NK-92 treated with Interleukin-12 subunit alpha and Interleukin-12 subunit beta, amount 100 ng/mL, for 24 hours (cell line): ENCODE data around the gene SREBF1.

Experiments
- DNase-seq: peaks from one replicate; lab custom pipeline; 2025; lab: John Stamatoyannopoulos, UW

The SREBF1 gene

DNA sequence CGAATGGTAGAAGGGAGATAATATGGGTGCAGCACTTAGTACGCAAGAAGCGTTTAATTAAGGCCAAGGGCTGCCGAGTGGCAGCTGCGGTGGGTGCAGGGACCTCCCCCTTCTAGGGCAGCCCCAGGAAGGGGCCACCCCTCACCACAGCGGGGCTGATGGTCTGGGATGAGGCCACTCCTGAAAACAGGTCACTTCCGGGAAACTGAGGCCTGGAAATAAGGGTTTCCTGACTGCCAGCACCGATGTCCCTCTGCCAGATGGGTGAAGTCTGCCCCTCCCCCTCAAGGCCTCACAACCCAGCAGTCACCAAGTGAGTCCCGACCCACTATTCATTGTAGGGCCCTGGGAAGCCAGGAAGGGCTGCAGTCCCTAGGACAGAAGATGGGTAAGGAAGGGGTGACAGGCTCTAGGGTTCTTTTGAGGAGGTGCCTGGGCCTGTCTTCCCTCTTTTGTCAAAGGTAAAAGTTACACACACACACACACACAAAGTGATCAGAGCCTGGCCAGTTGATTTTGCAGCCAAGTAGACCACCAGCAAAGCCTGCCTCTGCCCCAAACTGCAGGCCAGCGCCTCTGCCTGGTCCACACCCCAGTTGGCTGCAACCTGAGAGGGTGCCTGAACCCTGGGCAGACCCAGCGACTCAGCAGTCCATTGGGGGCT, 12.5 kb downstream of the SREBF1 start:
- no peak for DNase-seq

DNA sequence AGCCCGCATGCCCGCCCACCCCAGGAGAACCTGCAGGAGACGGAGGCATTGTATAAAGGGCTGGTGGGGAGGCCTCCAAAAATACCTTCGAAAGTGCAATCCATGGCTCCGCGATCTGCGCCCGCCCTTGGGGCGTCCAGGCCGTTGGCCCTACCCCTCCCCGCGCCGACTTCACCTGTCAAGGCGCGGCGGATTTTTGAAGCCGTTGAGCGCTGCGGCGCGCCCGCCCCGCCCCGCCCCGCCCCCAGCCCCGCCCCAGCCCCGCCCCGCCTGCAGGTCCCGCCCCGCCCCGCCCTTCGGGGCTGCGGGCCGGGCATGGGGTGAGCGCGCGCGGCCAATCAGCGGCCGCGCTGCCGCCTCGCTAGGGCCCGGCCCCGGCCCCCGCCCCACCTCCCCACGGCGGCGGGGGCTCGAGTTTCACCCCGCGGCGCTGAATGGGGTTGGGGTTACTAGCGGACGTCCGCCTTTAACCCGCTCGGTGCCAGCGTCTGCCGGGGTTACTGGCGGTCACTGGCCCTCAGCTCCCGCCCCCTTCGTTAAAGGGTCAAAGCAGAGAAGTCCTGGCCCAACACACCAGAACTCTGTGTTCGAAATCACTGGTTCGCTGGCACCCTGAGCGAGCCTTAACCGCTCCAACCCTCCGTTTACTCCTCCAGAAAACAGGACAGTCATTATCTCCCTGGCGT, 13.2 kb downstream of the SREBF1 start:
- peak; percentile 45 for DNase-seq

DNA sequence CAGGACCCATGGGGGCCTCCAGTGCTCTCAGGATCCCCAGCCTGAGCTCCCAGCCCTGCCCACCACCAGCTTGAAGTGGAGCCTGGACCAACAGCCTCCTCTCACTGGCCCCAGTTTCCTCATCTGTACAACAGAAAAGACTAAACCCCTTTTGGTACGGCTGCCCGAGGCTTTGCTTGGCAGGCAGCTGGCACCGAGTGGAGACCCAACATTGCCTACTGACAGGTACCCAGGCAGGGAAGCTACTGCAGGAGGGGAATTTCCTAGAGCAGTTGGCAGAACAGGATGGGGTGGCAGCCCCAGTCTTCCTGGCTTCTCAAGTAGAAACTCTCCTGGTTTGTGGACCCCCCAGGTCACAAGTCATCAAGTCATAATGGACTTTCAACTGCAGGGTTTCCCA, 14.2 kb downstream of the SREBF1 start:
- DNase-seq = no peak

DNA sequence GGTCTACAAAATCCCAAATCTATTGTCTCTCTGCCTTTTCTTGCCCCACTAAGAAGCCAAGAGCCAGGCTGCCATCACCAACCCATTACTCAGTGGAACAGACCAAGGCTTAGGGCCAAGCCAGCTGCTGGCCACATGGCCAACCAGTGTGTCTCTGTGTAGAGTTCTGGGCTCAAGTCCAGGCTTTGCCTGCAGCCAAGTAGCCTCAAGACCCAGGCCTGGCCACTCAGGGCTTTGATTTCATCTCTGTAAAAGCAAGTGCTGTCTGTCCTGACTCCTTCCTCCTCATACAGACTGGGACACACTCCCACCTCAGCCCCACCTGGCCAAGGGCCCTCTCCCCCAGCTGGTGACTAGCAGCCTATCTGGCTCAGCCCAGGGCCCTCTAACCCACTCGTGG, 14.6 kb downstream of the SREBF1 start:
- no peak for DNase-seq

DNA sequence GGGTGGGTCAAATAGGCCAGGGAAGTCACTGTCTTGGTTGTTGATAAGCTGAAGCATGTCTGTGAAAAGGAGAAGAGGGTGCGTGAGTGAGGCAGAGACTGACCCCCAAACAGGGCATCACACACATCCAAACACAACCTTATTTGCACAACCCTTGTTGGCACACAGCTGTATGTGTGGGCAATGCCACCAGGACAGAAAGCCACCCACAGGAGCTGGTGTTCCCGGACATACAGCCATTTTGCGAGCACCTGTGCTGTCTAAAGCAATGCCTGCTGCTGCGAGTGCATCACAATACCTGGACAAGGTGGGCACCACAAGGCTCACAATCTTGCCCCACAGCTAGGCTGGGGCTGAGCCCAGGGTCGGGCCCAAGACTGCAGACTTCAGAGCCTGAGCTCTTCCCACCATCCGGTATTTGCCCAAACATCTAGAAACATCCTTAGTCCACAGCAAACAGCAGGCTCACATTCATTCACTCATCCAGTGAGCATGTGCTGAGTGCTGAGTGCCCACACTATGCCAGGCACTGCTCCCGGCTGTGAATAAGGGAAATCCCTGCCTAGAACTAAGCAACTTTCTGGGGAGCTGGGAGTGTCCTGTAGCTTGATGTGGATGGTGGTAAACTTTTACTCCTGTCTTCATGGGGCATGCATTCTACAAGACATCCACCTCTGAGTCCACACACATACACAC, 16.2 kb downstream of the SREBF1 start:
- no peak for DNase-seq

DNA sequence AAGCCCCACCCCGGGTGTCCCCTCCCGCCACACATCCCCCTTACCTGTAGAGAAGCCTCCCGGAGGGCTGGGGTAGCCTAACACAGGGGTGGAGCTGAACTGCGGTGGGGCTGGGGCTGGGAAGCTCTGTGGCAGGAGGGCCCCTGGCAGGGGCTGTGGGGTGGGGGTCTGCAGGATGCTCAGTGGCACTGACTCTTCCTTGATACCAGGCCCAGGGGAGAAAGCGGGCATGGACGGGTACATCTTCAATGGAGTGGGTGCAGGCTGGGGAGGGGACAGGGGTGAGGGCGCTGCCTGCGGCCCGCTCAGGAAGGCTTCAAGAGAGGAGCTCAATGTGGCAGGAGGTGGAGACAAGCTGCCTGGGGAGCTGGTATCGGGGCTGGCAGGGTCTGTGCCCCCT, 16.7 kb downstream of the SREBF1 start:
- no peak for DNase-seq

DNA sequence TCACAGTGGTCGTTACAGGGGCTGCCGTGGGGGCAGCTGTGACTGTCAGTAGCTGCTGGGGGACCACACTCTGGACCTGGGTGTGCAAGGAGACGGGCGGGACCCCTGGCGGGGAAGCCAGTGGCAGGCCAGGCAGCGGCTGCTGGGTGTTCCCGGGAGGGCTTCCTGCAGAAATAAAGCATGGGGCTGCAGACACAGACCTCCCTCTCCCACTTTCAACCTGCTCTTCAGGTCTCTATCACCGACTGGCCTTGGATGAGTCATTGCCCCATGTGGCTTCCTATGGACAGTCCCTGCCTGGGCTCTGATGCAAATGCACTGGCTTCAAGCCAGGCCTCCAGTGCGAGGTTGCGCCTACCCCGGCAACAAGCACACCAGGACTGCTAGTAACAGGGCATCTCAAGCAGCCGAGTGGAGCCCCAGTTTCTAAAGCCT, 17.2 kb downstream of the SREBF1 start:
- DNase-seq = peak; percentile 43

DNA sequence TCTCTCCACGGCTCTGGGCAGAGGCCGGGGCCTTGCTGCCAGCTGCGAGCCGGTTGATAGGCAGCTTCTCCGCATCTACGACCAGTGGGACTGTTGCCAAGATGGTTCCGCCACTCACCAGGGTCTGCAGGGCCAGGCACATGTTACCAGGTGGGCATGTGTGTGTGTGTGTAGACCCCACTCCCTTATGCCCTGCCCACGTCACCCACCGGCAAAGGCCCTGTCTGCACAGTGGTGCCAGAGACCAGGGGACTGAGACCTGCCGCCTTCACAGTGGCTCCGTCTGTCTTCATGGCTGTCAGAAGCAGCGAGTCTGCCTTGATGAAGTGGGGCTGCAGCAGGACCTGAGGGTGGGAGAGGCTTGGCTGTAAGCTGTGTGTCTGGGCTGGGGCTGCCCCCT, 17.7 kb downstream of the SREBF1 start:
- no peak for DNase-seq

DNA sequence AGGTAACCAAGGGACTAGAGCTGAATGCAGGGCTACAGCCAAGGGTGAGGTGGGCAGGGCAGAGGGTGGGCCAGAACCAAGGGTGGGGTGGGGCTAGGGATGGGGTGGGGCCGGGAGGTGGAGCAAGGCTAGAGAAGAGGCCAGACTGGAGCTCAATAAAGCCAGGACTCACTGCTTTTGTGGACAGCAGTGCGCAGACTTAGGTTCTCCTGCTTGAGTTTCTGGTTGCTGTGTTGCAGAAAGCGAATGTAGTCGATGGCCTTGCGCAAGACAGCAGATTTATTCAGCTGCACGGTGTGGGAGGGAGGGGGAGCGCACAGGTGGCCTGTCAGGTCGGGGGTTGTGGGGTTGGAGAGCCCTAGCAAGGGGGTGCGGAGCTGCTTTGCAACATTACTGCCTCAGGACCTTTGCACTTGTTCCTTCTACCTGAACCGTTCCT, 18.7 kb downstream of the SREBF1 start:
- DNase-seq = no peak

DNA sequence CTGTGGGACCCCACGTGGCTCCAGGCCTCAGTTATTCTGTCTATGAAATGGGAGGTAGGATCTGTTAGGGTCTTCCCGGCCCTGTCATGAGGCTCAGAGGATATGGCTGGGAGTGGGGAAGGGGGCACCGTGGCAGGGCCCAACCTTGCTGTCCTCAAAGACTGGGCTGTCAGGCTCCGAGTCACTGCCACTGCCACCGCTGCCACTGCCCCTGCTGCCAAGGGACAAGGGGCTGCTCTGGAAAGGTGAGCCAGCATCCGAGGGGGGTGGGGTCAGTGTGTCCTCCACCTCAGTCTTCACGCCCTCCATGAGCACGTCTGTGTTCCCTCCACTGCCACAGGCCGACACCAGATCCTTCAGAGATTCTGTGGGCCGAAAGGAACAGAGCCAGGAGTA, 19.2 kb downstream of the SREBF1 start:
- no peak for DNase-seq

DNA sequence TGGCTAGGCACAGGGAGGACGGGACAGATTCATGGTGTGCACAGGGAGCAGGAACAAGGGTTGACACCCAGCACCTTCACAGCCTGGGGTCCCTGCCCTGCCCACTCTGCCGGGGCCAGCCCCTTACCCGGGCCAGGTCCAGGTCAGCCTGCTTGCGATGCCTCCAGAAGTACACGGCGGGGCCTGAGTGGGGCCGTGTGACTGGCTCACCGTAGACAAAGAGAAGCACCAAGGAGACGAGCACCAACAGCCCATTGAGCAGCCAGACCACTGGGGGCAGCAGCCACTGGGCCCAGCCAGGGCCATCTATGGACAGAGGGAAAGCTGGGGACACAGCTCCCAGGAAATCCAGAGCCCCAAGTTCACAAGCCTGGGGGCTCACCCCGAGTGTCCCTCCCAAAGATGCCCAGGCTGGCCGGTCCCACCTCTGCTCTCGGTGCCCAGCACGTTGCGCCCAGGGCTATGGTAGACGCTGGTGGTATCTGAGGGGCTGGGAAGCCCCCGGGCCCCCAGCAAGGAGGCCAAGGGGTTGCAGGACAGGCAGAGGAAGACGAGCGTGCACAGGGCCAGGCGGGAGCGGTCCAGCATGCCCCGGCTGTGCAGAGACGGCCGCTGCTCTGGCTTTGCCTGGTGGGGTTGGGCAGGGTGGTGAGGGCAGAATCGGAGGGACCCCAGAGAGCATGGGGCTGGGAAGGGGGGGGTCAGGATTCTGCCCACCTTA, 19.8 kb downstream of the SREBF1 start:
- DNase-seq = no peak

DNA sequence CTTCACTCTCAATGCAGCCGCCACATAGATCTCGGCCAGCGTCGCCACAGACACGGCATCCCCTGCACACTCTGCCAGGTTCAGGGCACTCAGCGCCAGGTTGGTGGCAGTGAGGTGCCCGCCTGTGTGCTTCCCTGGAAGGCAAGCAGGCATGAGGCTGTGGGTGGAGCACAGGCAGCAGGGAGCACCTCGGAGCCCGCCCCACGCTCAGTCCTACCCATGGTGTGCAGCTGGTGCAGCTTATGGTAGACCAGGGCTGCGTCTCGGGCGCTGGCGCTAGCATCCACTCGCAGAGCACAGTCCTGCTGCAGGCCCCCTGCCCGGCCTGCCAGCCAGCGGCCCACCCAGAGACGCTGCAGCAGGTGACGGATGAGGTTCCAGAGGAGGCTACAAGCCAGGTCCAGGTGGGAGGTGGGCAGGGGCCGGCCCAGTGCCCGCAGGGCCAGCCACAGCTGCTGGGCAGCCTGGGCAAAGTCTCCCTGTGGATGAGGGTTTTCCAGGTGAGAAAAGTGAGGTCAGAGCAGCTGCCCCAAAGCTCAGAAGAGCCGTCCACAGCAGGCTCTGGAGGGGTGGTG, 20.5 kb downstream of the SREBF1 start:
- DNase-seq = no peak

DNA sequence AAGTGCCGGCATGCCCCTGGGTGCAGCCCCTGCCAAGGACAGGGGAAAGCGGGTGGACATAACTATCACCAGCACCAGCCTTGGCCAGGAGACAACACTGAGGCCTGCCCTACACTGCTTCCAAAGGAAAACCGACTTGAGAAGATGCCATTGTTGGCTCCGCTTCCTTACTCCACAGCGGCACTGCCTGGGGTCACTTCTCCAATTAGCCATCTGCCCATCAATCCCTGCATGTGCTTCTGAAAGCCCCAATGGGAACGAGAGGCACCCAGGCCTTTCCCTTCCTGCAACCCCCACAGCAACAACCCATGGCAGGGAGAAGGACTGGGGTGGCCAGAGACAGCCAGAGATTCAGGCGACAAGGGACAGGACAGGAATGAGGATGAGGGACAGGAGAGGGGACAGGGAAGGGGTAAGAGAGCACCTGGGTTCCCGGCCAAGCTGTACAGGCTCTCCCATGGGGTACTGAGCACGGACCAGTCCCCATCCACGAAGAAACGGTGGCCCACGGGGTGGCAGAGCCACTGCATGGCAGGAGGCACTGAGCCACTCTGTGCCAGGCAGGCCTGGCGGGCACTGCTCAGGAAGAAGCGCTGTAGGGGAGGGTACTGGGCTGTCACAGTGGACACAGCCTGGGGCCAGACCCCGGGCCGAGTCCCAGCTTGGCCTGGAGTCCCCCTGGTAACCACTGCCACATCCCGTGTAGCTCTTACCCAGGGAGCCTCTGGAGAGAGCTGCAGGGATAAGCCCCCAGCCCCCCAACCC, 21.2 kb downstream of the SREBF1 start:
- no peak for DNase-seq

DNA sequence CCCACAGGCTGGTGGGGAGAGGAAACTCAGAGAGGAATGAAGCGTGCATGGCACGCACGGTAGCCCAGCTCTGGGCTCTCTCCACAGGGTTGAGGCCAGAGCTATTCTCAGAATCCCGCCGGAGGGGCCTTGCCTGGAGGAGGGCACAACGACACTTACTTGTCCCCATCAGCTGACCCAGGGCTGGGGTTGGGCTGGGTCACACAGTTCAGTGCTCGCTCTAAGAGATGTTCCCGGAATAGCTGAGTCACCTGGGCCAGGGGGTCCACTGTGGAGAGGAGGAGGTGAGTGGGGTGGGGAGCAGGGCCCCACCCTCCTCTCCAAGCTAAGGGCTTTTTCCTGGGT, 21.8 kb downstream of the SREBF1 start:
- no peak for DNase-seq

DNA sequence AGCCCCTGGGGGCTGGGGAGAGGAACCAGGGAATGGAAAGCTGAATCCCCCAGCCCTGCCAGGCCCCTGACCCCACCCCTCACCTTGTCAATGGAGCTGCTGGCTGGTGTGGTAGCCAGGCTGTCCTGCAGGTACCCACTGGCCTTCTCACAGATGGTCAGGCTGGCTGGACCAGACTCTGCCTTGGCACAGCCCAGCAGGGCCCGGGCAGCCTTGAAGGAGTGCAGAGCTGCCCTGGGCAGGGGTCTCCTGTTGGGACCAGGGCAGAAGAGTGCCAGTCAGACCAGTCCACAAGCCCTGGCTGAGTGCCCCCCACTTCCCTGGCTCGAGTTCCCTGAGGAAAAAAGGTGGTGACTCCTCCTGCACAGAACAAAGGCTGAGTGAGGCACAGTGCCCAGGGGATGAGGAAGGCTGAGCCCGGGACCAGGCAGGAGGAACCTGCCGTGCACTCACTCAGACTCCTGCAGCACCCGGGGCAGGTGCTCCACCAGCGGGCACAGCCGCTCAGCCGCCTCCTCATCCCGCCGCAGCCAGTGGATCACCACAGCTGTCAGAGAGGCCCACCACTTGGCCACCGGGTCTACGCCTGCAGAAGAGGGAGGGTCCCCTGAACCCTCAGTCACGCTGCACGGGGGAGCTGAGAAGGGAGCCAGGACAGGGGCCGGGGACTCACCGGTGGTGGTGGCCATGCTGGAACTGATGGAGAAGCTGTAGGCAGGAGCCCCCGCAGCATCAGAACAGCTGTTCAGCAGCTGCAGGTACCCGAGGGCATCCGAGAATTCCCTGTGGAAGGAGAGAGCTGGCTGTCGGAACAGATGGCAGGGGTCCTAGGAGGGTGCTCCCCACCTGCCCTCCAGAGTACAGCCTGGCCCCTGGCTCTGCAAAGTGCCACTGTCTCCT, 22.4 kb downstream of the SREBF1 start:
- no peak for DNase-seq

DNA sequence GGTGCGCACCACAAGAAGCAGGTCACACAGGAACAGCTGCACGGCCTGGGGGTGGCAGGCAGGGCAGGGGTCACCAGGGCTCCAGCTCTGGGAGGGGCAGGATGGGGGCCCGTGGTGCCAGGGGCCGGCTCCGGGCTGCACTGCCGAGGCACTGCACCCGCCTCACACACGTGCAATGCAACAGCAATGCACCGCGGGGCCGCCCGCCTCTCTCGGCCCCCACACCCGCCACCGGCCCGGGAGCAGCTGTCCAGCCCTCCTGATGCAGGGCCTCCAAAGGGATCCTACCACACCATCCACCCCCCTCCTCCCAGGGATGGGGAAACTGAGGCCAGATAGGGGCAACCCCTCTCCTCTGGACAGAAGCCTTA, 23.1 kb downstream of the SREBF1 start:
- no peak for DNase-seq

DNA sequence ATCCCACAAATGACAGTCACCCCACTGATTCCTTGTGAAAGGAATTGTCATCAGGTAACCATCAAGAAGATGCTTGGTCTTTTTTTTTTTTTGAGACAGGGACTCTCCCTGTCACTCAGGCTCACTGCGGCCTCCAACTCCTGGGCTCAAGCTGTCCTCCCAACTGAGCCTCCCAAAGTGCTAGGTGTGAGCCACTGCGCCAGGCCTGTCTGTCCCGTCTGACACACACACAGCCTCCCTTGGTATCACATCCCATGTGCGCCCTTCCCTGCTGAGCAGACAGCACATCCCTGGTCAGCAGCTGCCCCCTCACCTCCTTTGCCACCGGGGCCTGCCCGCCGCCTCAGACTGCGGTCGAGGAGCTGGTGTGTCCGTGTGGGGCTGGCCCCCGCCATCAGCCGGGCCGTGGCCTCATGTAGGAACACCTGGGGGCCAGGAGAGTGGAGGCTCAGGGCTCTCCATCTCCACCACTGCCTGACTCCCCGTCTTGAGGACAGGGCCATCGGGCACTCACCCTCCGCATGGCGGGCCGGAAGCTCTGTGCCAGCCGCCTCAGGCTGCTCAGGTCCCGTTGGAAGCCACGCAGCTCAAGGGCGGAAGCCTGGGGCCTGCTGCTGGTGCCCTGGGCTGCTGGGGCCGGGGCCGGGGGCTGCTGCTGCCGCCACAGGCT, 23.6 kb downstream of the SREBF1 start:
- no peak for DNase-seq

DNA sequence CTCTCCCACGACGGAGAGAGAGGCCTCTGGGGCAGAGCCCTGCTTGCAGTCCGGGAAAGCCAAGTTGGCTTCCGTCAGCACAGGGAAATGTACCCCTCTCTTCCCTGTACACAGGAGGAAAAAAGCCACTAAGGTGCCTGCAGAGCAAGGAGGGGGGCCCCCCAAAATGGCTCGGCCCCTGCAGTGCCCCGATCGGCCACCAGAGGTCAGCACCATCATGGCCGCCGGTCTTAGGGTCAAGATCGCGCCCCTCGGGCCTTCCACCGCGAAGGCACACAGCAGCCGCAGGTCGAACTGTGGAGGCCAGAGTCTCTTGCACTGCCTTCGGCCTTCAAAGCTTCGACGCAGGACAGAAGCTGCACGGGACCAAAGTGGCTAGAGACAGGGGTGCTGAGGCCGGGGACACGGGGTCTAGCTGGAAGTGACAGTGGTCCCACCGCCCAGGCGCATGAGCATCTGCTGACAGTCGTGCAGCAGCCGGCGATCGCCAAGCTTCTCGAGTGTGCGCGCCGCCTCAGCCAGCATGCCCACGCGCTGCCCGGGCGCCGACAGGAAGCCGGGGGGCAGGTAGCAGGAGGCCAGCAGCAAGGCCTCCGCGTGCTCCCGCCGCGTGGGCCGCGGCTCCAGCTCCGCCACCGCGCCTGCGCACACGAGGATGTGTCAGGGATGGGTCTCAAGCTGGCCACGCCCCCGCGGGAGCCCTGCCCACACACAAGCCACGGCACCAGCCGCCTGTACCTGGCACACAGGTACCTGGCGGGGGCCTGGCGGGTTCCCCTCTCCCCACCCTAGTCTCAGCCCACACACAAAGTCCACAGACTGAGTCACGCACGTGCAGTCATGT, 24.4 kb downstream of the SREBF1 start:
- DNase-seq = no peak
